HG03575 (cell line): ENCODE results near the gene SUGCT.

Source experiments
- ATAC-seq: cut with Tn5 transposase; IDR thresholded peaks from one replicate; pipeline ENCODE4 v1.9.1; 2021; ENCODE audit not compliant: unreplicated experiment, insufficient number of reproducible peaks, low FRiP score; ENCODE audit errors: extremely low read depth

Gene SUGCT

DNA sequence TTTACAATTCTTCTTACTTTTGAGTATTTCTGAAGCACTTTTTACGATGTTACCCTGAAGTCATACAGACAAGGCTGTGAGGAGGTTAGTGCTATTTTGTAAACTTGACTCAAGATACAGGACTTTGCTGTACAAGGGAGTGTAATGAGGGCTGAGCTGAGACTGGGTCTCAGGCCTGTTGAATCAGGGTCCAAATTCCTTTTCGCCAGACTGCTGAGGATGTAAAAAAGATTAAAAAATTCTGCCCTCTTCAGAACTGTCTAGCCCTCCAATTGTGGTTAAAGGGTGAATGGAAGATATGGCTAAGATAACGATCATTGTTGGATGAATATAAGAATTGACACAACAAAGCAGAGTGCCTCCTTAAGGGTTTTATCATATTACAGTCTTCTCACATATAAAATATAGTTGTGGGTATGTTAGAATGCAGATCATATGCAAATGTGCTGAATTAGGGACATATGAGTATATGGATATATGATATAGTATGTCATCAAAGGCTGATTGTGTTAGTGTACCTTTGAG lies 165.4 kb downstream of the SUGCT start:
- no peak for ATAC-seq

DNA sequence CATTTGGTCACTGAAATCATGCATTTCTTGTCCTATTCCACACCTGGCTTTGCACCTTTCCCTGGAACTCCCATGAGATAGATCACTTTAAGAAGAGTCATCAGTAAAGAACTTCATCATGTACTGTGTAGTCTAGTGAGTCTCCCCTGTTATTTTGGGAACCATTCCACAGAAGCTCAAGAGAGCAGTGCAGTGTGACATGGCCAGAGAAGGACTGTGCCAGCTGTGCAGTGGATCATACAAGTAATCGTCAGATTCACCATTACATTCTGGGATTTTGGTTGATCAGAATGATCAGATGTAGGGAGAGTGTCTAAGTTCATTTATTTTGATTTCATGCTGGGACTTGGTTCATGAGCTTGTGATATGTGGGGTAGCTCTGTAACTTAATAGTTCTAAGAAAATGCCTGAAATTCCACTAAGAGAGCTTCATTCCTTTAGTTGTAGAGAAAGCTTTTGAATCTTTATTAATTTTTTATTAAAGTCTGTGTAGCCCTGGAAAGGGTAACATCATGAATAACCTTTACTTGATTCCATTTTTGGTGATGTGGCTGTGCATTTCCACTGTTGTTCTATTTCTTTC lies 166.8 kb downstream of the SUGCT start:
- no peak for ATAC-seq

GRCh38 chr7:40303996-40304395 lies 169.2 kb downstream of the SUGCT start:
- ATAC-seq = no peak

- no peak for ATAC-seq
Observed at GRCh38 chr7:40305229-40305628, 170.4 kb downstream of the SUGCT start.

DNA sequence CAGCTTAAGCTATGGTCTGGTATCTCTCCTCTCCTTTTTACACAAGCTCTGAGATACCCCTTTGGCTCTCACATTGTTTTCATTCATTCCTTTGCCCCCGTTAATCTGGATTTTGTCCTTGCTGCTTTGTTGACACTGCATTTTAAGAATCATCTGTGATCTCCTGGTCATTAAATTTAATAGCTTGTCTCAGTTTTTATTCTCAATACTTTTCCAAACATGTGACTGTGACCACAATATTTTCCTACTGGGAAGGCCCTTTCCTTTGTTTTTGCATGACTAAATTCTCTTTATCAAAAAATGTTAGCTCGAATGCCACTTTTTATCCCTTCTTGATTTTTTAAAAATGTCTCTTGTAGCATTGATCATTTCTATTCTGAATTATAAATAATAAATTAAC lies 171.2 kb downstream of the SUGCT start:
- ATAC-seq = no peak

DNA sequence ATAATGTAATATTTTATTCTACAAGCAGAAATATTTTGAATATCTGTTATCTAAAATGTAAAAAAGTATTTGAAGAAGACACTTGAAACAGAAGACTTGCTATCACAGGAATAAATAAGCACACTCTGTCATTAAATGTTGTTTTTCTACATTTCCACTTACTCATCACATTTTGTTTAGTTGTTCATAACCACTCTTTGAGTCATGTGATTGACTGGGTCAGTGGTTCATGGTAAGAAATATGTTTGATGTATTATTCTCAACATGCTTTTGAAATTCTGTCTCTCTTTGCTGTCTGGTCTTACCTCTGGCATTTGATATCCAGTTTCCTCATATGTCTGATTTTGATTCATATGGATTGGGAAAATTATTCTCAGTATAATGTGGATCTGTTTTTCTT lies 171.8 kb downstream of the SUGCT start:
- ATAC-seq = no peak

- no peak for ATAC-seq
Observed at GRCh38 chr7:40310258-40310657, 175.5 kb downstream of the SUGCT start.

DNA sequence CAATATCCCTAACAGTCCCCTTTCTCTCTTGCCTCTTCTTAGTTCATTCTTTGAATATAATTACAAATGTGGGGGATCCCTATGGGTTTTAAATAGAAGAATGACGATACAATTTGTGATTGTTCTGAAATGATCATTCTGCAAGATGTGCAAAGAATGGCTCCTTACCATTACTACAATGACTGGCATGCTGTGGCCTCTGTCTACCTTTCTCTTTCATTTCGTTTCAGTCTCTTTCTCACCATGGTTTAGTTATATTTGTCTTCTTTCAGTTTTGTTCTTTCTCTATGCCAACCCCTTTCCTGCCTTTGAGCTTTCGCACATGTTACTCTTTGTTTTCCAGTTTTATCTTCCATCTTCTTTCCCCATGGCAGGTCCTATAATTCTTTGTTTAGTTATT lies 176.5 kb downstream of the SUGCT start:
- peak; percentile 100 for ATAC-seq

DNA sequence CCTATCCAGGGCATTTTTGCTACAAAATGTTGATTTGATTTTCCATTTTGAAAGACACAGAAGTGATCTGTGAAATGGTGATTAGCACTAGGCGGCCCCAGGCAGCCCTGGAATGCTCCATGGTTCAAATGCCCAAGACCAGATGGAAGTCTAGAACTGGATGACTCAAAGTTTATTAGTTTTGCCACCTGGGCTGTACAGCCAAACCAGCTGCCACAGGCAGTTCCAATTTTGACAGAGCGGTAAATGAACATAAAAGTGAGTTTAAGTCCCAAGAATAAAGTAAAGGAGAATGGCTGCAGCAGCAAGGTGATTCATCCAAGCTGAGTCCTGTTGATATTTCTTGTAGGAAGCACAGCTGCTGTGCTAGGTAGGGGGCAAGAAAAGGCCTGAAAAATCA lies 180.5 kb downstream of the SUGCT start:
- no peak for ATAC-seq

DNA sequence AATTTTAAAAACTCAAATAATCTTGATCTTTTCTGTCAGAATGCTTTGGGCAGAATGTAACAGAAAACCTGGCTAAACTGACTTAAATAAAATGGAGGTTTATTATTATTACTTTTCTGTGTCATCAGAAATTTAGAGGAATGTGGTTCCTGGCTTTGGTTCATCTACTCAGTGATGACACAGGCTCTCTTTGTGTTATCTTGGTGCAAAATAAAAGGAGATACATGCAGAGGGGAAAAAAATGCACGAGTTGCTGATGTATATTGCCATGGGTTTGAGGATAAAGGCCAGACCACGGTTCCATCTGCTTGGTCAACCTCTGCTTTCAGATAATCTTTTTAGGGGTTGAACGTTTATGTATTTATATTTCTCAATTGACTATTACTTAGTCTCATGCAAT lies 181.4 kb downstream of the SUGCT start:
- ATAC-seq = no peak

- no peak for ATAC-seq
Observed at GRCh38 chr7:40324914-40325313, 190.1 kb downstream of the SUGCT start.

GRCh38 chr7:40327113-40327512 lies 192.3 kb downstream of the SUGCT start:
- no peak for ATAC-seq

- no peak for ATAC-seq
Observed at GRCh38 chr7:40327873-40328272, 193.1 kb downstream of the SUGCT start.

GRCh38 chr7:40329601-40330153 lies 194.9 kb downstream of the SUGCT start:
- ATAC-seq = no peak

GRCh38 chr7:40330408-40330807 lies 195.6 kb downstream of the SUGCT start:
- ATAC-seq = no peak

DNA sequence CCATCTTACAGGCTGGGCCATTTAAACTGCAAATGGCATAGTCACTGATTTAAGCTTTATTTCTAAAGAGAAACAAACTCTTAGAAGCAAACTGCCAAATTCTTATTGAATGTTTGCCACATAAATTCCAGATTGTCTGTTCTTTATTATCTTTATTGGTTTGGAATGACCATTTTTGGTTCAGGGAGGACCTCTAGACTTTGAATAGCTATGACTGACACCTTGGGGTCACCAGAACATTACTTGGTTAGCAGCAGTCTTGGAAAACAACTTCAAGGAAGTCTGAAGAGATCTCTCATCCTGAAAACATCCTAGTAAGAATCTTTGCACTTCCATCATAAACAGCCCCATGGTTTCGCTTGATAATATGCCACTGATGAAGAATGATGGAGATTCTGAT lies 197.1 kb downstream of the SUGCT start:
- ATAC-seq = no peak

DNA sequence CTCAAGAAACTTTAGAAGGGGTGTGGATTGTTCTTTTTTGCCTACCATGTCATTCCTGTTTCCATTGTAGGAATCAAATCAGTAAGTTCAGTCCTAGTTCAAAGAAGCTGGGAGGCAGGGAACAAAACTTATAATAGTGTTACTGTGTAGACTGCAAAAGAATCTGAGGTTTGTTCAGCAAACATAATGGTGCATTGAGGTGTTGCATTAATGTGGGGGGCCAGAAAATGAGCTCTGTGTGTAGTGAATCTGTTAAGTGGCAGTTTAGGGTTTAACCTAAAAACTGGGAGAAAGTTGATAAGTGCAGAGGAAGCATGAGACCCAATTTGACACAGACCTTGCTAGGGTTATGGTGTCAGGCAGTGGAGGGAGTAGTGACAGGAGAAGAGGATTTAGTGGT lies 197.7 kb downstream of the SUGCT start:
- ATAC-seq = no peak

- no peak for ATAC-seq
Observed at GRCh38 chr7:40341836-40342235, 207.0 kb downstream of the SUGCT start.

- no peak for ATAC-seq
Observed at GRCh38 chr7:40346554-40346953, 211.7 kb downstream of the SUGCT start.

DNA sequence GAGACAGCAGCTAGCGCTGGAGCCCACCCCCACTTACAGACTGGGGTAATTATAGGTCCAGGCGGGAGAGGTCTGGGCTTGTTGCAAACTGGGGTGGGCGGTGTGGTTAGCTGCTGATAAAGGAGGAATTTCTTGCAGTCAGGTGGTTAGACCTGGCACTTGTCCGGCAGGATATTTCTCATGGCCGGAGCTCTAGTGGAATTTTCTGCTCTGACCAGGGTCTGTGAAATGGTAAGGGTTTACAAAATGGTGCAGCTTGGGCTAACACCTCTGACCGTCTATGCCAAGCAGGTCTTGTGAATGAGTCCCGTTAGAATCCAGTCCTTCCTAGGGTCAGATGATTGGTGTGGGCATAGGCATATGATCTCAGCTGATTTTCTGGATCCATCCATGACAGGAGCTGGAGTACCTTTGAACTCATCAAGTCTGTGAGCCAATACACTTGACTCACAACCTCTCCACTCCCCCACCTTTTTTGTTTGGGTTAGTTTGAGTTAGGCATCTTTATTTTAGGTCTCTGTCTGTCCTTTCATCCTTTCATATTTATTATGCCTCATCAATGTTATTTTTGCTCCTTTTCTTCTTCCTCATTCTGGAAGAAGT lies 213.4 kb downstream of the SUGCT start:
- no peak for ATAC-seq

DNA sequence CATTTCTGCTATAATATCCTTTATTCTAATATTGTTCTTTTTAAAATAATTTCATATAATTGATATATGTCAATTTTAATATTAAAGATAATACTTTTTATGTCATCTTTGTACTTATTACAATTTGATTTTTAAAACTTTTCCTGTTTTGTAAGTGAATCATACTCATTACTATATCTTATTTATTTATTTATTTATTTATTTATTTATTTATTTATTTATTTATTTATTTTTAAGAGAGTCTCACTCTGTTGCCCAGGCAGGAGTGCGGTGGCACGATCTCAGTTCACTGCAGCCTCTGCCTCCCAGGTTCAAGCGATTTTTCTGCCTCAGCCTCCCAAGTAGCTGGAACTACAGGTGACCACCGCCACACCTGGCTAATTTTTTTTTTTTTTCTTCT lies 215.3 kb downstream of the SUGCT start:
- no peak for ATAC-seq
